Measurements from ENCODE around the gene PITRM1. TPM values are rescaled to one million over a fixed set of nuclear protein-coding genes. Genes with fewer than 3 reads are reported as not detected.
"Not testable (repeated sequence)": the region's sequence is repeated elsewhere in the genome, so short reads cannot be mapped to it uniquely, and the experiment has no call there.

The PITRM1 gene
- total and polyA plus RNA-seq, 2 donors (not counting 3 experiments of a cell fraction or from before 2014, with no cell fraction given): 83.2 to 145 TPM

DNA sequence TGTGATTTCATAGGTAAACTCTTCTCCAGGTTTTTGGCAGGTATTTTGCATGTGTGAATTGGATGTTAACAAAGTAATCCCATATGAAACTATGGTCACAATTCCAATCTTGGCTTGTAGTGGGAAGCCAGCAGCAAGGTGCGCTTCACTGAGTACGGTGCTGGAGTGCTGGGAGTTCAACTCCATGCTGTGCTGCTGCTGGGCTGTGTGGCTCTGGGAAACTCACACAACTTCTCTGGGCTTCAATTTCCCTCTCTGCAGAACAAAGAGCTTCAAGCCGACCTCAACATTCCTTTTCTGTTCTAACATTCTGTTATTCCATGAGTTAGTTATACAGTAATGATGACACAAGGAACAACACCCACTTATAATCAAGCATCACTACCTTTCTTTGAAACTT is 18.2 kb upstream of the PITRM1 start:
- Histone ChIP-seq H3K9me3 (replicated peaks; ENCODE audit: control insufficient read depth, insufficient read depth, low read length) (no peaks in the 10 kb centered on the region), H3K79me2 (ENCODE audit: control insufficient read depth, insufficient read depth, low read length) (no peaks in the 10 kb centered on the region), H3K9ac (replicated peaks; ENCODE audit: extremely low read depth, insufficient read depth, low read length) (no peak overlapping the region), H3K36me3 (ENCODE audit: control insufficient read depth in 2 of 2, extremely low read depth in 1 of 2, insufficient read depth in 2 of 2, low read length in 2 of 2) (no peaks in the 10 kb centered on the region), H3K4me2 (ENCODE audit: insufficient read depth, low read length) (no peak overlapping the region), H3K9me1 (replicated peaks; ENCODE audit: control insufficient read depth, extremely low read depth, insufficient read depth, low read length) (no peaks in the 10 kb centered on the region), H4K20me1 (replicated peaks; ENCODE audit: control insufficient read depth, extremely low read depth, insufficient read depth, low read length) (no peaks in the 10 kb centered on the region), H3K4me1 (ENCODE audit: control insufficient read depth, extremely low read depth, insufficient read depth, low read length) (peaks cover 3% of the 10 kb centered on the region), H3K4me3 (replicated peaks in 1 of 3; ENCODE audit: insufficient read depth in 1 of 3, low read depth in 1 of 3, low read length in 3 of 3) (no peak overlapping the region), H3K27me3 (ENCODE audit: control insufficient read depth in 2 of 2, insufficient read depth in 2 of 2, low read length in 2 of 2) (peaks cover 2 to 6% of the 10 kb centered on the region in 2 experiments), H2AFZ (ENCODE audit: low read depth, low read length) (no peak overlapping the region), H3K27ac (ENCODE audit: insufficient read depth, low read depth, low read length) (no peak overlapping the region)
- DNase-seq (ENCODE audit: low read depth, low spot score): no peak
- ChIA-PET POLR2A (no interaction called here), CTCF (no interaction called here)
- dilution Hi-C loops (cut with MboI; ENCODE audit: extremely low pct_ligation_motif_present, low sequenced_read_pairs): no loop called here
- FAIRE-seq: no peak
- TF ChIP-seq POLR2AphosphoS5 (IDR thresholded peaks at IDR 0.05; ENCODE audit: insufficient read depth, low read depth, low read length) (no peak), MYC (IDR thresholded peaks at IDR 0.05; ENCODE audit: low read depth, low read length) (no peak), EZH2 (IDR thresholded peaks at IDR 0.05; ENCODE audit: borderline replicate concordance, low read depth, low read length, severe bottlenecking) (no peak)
- TF ChIP-seq, protein P1, sequence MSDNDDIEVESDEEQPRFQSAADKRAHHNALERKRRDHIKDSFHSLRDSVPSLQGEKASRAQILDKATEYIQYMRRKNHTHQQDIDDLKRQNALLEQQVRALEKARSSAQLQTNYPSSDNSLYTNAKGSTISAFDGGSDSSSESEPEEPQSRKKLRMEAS (IDR thresholded peaks at IDR 0.05; ENCODE audit: insufficient read depth, insufficient read length): no peak
- BruUV-seq (replicated peaks): no TSS peak
- intact Hi-C loops (cut with micrococcal nuclease): loop anchor here (5.0 to 10.0 kb wide), 3 partner anchors 264 to 1164 kb away; no protein-coding TSS in a partner anchor

DNA sequence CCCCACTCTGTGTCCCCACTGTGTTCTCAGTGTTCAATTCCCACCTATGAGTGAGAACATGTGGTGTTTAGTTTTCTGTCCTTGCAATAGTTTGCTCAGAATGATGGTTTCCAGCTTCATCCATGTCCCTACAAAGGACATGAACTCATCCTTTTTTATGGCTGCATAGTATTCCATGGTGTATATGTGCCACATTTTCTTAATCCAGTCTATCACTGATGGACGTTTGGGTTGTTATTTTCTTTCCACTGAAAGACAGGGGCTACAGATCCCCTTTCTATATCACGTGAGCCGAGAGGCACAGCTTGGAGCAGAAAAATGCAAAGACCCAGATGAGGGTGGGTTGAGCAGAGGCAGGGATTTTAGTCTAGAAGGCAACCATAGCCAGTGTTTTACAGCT is 14.6 kb upstream of the PITRM1 start:
- H3K27ac ChIP-seq (ENCODE audit: insufficient read depth, low read depth, low read length); DNase-seq (ENCODE audit: low read depth, low spot score); H2AFZ ChIP-seq (ENCODE audit: low read depth, low read length); H3K36me3 ChIP-seq (ENCODE audit: control insufficient read depth in 2 of 2, extremely low read depth in 1 of 2, insufficient read depth in 2 of 2, low read length in 2 of 2); FAIRE-seq; BruUV-seq (replicated peaks); H3K79me2 ChIP-seq (ENCODE audit: control insufficient read depth, insufficient read depth, low read length); H3K9ac ChIP-seq (replicated peaks; ENCODE audit: extremely low read depth, insufficient read depth, low read length); H3K9me3 ChIP-seq (replicated peaks; ENCODE audit: control insufficient read depth, insufficient read depth, low read length); dilution Hi-C loops (cut with MboI; ENCODE audit: extremely low pct_ligation_motif_present, low sequenced_read_pairs); H3K4me3 ChIP-seq (replicated peaks in 1 of 3; ENCODE audit: insufficient read depth in 1 of 3, low read depth in 1 of 3, low read length in 3 of 3); H3K4me2 ChIP-seq (ENCODE audit: insufficient read depth, low read length); H3K9me1 ChIP-seq (replicated peaks; ENCODE audit: control insufficient read depth, extremely low read depth, insufficient read depth, low read length); intact Hi-C loops (cut with micrococcal nuclease); H3K4me1 ChIP-seq (ENCODE audit: control insufficient read depth, extremely low read depth, insufficient read depth, low read length); H4K20me1 ChIP-seq (replicated peaks; ENCODE audit: control insufficient read depth, extremely low read depth, insufficient read depth, low read length); POLR2A ChIA-PET: not testable (repeated sequence)
- CTCF ChIA-PET: interaction anchor here (1.3 kb wide), 1 partner anchor 11 kb away, joined by 3 read pairs; no protein-coding TSS in a partner anchor
- H3K27me3 ChIP-seq (ENCODE audit: control insufficient read depth in 2 of 2, insufficient read depth in 2 of 2, low read length in 2 of 2): peaks cover 20 to 21% of the 10 kb centered on the region in 2 experiments

Measured in endothelial cell of umbilical vein (primary cell).